ENCODE measurements around the gene TUBA8.
"Not testable (repeated sequence)": the region's sequence is repeated elsewhere in the genome, so short reads cannot be mapped to it uniquely, and the experiment has no call there.

The TUBA8 gene

DNA sequence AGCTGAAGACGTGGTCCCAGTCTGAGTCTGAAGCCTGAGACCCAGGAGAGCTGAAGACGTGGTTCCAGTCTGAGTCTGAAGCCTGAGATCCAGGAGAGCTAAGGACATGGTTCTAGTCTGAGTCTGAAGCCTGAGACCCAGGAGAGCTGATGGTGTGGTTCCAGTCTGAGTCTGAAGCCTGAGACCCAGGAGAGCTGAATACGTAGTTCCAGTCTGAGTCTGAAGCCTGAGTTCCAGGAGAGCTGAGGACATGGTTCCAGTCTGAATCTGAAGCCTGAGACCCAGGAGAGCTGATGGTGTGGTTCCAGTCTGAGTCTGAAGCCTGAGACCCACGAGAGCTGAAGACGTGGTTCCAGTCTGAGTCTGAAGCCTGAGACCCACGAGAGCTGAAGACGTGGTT is 4.6 kb upstream of the TUBA8 start:
- DNase-seq (ENCODE audit: low spot score); FAIRE-seq: not testable (repeated sequence)

DNA sequence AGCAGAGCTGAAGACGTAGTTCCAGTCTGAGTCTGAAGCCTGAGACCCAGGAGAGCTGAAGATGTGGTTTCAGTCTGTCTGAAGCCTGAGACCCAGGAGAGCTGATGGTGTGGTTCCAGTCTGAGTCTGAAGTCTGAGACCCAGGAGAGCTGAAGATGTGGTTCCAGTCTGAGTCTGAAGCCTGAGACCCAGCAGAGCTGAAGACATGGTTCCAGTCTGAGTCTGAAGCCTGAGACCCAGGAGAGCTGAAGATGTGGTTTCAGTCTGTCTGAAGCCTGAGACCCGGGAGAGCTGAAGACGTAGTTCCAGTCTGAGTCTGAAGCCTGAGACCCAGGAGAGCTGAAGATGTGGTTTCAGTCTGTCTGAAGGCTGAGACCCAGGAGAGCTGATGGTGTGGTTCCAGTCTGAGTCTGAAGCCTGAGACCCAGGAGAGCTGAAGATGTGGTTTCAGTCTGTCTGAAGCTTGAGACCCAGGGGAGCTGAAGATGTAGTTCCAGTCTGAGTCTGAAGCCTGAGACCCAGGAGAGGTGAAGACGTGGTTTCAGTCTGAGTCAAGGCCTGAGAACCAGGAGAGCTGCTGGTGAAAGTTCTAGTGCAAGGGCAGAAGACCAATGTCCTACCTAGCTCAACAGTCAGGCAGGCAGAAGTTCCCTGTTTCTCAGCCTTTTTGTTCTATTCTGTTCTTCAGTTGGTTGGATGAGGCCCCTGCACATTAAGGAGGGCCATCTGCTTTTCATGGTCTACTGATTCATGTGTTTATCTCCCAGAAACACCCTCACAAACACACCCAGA is 3.9 kb upstream of the TUBA8 start:
- not testable (repeated sequence) for FAIRE-seq; DNase-seq (ENCODE audit: low spot score)

DNA sequence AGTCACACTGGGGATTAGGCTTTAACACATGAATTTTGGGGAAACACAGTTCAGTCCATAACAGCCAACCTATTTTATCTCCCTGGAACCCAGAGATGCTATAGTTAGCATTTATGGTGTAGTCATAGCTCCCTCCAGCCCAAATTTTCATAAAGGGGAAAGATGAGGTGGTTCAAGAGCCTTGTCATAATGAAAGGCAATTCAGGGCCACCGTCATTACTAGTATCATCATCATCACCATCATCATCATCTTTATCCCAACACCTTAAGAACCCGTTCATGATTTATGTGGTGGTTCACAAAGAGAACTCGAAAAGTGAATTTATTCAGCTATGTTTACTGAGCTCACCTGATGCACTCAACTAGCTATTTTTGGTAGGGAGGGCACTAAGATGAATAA is 2.4 kb upstream of the TUBA8 start:
- DNase-seq (ENCODE audit: low spot score) (no peak), FAIRE-seq (no peak)

DNA sequence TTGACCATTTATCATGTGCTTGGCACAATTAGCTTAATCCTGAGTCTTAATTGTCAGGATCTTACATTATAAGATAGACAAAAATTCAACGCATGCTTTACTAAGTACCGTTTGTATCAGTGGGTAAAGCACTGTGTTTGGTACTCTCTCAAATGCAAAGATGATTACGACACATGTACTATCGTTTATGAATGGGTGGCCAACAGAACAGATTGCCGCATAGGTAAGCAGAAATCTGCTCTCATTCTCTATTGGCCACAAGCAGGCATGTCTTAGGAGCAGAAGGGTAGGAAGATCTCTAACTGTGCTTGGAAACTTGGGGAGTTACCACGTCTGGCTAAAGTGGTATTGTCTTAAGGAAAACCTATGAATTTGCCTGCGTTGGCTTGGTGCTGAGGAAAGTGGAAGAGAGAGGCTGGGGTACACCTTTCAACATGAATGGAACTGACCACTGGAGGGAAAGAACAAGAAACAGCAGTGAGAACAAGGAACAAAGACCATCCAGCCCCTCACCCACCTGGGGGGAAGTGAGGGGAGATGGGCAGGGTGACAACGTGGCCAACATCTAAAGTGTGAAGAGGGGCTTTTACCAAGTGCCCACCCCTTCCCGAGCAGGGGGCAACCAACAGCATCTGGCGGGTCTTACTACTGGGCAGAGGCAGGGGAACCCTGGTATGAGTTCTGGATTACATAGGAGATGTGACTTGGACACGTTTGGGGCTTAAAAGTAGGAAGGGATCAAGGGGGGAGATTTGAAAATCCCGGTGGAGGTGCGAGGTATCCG is 1.0 kb upstream of the TUBA8 start:
- no peak for FAIRE-seq
- DNase-seq (ENCODE audit: low spot score) = no peak

DNA sequence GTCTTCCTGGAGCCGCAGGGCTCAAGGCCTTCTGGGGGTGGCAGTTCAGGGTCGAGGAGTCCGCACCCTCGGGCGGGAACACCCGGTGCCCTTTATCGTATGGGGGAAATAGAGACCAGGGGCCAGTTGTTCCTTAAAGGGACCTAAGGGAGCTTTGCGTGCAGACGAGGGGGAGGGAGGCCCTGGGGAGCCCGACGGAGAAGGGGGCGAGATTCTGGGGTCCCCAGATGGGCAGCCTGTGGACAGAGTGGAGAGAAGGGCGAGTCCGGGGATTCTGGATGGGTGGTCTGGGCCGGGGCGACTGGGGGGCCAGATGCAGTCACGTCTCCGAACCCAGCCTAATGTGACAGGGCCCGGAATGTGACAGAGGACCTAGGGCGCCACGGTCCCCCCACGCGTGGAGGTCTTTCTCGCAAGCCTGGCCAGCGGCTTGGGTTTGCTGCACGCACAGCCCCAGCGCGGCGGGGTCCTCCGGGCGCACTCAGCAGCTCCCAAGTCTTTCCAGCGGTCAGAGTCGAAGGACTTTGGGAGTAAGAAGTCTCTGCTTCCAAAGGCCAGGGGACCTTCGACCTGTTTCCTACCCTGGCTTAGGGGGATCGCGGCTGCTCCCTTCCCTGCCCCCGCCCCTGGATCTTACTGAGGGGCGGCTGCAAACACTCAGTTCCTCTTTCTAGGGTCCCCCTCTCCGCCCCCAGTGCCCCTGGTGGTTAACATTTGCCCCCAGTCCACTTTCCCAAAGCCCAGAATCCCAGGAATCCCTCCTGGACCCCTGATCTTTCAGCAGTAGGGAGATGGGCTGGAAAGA is 547 bp downstream of the TUBA8 start:
- FAIRE-seq (no peak), DNase-seq (ENCODE audit: low spot score) (no peak)

DNA sequence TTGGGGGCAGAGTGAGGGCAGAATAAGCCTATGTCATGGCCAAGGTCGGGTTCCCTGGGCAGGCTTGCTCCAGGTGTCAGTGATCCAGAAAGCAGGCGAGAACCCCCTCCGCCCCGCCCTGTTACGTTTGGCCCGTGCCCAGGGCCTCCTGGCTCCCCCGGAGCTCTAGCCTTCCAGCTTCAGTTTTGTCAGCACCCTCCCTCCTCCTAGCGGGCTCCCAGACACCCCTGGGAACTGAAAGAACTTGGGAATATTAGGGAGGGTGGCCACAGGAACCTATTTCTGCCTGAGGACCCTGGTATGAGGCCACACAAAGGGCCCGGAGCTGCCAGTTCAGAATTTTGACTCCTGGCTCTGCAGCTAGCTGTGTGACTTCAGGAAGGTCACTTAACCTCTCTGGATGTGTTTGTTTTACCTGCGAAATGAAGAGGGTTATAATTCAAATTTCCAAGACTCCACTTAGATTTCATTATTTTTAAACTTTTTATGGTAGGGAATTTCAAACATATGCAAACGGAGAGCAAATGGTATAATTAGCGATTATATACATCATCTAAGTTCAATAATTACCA is 1.2 kb downstream of the TUBA8 start:
- DNase-seq (ENCODE audit: low spot score) = no peak
- FAIRE-seq = no peak

DNA sequence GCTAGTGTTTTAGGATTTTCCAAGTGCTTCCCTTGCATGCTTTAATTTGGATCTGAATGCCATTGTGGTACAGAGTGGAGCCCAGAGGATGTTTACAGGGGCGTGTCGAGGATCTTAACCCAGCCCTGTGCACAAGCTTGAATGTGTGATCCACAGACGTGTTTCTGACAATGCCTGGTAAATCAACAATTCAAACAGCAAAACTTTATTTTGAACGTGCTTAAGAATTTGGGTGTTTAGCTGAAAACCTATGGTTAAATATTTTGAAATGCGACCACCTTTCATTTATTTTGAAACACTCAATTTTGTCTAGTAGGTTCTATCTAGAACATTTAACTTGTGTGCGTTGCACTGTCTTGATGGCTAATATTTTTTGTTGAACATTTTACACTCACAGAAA is 1.8 kb downstream of the TUBA8 start:
- no peak for FAIRE-seq
- no peak for DNase-seq (ENCODE audit: low spot score)

DNA sequence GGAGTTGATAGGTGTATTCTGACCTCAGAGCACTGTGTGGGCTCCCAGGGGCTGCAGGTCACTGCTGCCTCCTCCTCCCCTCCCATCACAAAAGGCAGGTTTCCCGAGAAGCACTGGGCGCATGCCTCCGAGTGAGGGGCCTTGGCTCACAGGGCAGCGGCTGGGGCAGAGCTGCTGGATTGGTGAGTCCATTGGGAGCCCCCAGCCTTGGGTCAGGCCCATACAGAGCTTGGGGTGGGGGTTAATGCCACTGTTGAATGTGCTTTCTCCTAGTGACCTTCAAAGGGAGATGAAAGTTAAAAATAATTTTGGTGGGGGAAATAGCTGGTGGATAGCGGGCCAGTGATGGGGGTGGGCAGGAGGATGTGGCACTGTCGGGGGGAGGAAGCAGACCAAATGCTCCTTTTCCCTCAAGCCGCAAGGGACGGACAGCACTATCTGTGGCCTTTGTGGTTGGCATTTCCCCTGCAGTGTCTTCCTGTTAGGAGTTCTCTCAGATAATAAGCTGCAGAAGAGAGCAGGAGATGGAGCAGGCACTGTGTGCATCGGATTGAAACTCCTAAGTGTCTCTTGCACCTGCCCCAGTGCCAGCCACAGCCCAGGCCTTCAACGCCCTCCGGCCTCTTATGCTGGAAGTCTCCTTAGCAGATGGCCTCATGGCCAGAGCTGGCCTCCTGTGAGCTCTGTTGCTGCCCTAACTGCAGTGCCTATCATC is 3.2 kb downstream of the TUBA8 start:
- no peak for DNase-seq (ENCODE audit: low spot score)
- no peak for FAIRE-seq

DNA sequence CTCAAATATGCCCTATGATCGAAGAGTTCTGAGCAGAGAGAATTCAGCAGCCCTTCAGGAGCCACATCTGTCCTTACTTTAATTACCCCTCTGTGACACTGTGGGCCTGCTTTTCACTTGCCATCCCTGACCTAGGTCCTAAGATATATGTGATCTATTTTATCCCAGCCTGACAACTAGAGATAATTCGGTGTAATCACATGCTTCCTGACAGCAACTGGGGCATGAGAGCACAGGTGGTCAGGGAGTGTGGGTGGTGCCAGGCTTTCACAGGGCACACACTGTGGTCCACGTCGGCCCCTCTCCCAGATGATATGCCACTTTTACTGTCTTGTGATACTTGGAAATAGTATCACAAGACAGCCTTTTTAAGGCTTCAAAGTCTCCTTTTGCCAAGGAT is 3.9 kb downstream of the TUBA8 start:
- no peak for FAIRE-seq

DNA sequence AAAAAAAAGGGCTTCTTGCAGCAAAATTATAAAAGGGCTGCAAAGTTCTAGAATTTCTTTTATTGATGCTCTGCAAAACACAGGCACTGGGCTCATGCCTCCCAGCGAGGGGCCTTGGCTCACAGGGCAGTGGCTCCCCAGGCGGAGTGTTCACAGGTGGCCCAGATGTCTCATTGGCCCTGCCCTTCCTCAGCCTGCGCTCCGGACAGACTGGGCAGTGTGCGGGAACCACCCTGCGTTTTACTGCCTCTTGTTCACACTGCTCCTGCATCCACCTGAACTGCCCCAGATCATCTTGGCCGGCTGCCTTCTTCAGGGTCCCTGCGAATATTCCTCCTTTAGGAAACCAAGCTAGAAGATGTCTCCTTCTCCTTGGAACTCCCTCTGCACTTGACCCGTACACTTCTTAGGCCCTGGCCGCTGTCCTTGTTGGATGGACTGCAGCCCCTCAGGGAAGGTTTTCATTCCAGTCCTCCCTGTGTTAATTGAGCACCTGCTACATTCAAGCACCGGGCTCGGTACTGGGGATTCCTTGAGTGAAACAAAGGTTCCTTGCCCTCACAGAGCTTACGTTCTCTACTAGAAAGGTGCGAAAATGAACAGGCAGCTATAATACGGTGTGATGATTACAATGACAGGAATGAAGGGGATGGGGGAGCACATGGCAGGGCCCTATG is 4.5 kb downstream of the TUBA8 start:
- no peak for FAIRE-seq
- DNase-seq (ENCODE audit: low spot score) = no peak

More for the DNA sequence above, 3.9 kb downstream of the TUBA8 start:
- no peak for DNase-seq (ENCODE audit: low spot score)

DNA sequence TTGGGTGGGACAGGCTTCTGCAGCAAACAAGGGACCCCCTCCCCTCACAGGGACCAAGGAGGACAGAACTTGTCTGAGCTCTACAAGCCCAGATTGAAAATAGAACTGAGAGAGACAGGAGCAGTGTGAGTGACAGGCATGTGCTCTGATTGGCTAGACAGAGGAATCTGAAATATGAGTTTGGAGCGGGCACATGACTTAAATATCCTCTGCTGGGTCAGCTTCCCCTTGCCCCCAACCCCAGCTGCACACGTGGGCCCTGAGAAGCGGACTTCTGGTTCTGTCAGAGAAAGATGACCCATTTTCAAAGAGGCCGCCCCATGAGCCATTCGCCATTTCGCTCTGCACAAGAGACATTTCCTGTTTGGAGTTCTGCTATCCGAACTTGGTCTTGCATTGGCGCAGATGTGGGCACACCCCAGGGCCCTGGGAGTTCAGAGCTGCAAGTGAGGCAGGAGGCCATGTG is 5.3 kb downstream of the TUBA8 start:
- FAIRE-seq = no peak

DNA sequence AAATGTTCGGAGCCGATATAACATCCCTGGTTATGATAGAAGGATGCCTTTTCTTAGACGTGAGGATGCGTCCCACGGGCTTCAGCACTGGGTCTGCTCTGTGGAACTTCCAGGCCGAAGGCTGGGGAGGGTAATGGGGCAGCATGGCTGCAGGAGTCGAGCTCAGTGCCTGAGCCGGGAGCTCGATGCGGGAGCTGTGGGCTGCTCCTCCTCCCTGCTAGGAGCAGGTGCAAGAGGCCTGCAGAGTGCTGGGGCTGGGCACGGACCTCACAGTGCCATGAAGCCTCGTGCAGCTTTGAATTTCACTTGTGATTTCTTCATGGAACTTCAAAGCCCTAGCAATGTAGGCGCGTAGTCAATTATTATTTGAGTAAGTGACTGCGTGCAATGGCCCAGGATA is 6.0 kb downstream of the TUBA8 start:
- no peak for DNase-seq (ENCODE audit: low spot score)
- FAIRE-seq = no peak

More for the DNA sequence above, 5.3 kb downstream of the TUBA8 start:
- DNase-seq (ENCODE audit: low spot score) = no peak

DNA sequence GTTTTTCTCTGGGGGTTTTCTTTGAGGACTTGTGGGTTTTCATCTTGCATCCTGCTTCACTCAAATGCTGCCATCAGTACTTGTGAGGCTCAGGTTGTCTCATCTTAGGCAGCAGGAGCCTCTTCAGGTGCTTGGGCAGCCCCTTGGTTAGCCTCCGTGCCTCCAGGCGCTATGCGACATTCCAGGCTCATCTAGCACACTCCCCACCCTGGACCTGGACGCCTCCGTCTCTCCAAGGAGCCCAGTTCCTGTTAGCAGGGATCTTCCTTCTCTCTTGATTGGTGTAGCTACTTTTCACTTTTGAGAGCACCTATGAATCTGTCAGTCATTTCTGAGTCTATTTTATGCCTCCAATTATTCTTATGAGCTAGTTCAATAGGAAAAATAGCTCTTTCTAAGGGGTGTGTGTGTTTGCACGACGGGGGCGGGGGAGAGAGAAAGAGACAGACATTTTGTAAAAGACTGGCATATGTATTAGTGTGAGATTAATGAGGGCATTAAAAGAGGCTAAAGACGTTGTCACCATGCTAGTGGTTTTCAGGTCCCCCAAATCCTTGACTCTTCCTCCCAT is 7.8 kb downstream of the TUBA8 start:
- DNase-seq (ENCODE audit: low spot score) (no peak), FAIRE-seq (no peak)

DNA sequence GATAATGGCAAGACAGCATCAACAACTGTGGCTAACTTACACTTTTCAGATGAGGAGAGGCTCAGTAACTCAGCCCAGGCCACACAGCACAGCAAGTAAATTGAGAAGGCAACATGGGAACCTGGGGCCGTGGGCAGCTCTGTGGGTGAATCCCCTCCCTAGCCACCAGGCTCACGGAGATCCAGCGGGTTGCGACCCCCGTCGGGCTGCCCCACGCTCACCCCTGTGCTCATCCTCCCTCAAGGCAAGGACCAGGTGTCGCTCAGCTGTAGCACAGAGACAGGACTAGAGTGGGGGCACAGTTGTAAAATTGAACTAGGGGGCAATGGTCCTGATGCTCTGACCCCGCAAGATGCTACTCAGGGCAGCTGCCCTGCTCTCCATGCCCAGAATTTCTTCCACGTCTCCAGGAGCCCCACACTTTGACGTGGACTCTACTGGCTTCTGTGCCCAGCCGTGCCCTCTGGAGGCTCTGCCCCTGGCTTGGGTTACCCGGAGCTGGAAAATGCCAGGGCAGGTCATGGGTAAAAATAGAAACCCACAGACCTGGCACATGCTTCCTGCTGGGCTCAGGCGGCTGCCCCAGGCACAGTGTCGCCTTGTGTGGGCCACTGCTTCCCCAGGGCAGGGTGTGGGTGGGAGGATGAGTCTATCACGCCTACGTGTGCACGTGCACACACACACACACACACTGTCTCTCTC is 9.0 kb downstream of the TUBA8 start:
- FAIRE-seq (no peak), DNase-seq (ENCODE audit: low spot score) (no peak)

DNA sequence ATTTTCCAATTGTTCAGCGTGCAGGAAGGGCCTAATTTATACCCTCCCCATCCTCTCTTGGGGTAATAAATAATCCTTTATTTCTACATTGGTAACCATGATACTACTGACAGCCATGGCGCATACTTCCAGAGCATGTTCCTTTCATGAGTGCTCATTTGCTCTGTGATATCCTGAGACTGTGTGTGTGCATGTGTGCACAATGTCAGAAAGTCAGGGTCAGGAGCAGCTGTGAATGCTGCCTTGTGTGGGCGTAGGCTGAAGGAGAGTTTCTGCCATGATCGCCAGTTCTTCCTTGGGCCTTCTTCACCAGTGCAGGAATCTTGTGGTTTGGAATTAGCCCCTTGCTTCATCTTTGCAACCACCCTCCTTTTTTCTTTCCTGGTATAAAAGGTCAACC is 10.2 kb downstream of the TUBA8 start:
- FAIRE-seq (no peak), DNase-seq (ENCODE audit: low spot score) (no peak)

DNA sequence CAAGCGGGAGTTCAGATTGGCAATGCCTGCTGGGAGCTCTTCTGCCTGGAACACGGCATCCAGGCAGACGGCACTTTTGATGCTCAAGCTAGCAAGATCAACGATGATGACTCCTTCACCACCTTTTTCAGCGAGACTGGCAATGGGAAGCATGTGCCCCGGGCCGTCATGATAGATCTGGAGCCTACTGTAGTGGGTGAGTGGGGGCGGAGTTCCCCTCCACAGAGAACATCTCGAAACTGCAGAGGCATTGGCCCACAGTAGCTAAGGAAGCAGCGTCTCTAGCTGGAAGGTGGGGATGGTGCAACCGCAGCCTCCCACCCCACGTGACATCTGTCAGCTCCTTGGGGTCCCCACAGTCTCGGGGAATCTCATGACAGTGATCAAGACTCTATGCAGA is 10.9 kb downstream of the TUBA8 start:
- DNase-seq (ENCODE audit: low spot score) = no peak
- no peak for FAIRE-seq

DNA sequence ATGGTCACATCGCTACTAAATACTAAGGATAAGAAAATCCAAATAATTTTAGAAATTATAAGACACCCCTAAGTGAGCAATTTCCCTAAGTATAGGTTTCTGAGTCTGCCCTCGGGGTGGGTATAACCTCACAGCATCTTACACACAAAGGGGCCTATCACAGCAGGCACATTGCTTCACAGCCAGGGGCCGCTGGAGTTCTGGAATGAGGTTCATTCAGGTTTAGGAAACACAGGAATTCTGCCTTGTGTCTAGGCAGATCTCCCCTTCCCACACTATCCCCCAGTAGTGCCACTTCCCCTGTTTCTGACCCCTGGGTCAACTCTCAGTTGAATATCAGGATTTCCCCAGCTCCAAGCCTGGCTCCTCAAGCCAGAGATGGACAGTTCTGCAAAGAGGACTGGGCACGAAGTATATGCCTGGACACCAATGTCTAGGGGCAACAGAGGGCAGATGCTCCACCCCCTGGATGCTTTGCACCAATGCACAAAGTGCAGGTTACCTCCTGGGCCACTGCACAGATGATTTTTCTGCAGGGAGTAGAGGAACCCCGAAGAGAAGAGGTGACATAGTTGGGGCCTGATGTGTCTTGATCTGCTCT is 11.4 kb downstream of the TUBA8 start:
- DNase-seq (ENCODE audit: low spot score) = no peak
- FAIRE-seq = no peak

DNA sequence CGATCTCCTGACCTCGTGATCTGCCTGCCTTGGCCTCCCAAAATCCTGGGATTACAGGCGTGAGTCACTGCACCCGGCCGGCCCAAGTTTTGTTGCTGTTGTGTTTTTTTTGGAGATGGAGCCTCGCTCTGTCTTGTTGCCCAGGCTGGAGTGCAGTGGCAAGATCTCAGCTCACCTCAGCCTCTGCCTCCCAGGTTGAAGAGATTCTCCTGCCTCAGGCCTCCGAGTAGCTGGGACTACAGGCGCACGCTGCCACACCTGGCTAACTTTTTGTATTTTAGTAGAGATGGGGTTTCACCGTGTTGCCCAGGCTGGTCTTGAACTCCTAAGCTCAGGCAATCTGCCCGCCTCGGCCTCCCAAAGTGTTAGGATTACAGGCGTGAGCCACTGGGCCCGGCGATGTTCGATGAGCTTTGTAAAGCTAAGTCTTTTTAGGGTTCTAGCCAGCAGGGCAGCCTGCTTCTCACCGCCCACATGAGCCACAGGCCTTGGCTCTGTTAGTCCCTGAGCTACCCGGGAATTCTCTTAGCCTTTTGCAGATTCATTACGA is 12.9 kb downstream of the TUBA8 start:
- DNase-seq (ENCODE audit: low spot score); FAIRE-seq: not testable (repeated sequence)

DNA sequence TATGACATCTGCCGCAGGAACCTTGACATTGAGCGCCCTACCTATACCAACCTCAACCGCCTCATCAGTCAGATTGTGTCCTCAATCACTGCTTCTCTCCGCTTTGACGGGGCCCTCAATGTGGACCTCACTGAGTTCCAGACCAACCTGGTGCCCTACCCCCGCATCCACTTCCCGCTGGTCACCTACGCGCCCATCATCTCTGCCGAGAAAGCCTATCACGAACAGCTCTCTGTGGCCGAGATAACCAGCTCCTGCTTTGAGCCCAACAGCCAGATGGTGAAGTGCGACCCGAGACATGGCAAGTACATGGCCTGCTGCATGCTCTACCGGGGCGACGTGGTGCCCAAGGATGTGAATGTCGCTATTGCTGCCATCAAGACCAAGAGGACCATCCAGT is 16.0 kb downstream of the TUBA8 start:
- no peak for DNase-seq (ENCODE audit: low spot score)

More for the DNA sequence above, 16.0 kb downstream of the TUBA8 start:
- FAIRE-seq = no peak
